GM12878 (cell line): Measurements from ENCODE around the gene STXBP3. TPM values are rescaled to one million over a fixed set of nuclear protein-coding genes. Genes with fewer than 3 reads are reported as not detected.

Source experiments
- ATAC-seq: fragments of 200-7000 bp; cut with Tn5 transposase; 3 replicates; pipeline ENCODE4 v1.9.1; 2020; ENCODE audit warnings: mild to moderate bottlenecking, moderate library complexity
- BruUV-seq: library from RNA; stranded (reverse); fragments of 400-500 nt; replicated peaks from 2 replicates; lab custom pipeline; 2021; lab: Mats Ljungman, UMichigan
- CTCF ChIA-PET: fragments of 300-600 bp; sonication (Branson Sonifier 250); formaldehyde crosslinking; extraction: SDS; loops from one replicate; lab custom pipeline; 2021; ENCODE audit warnings: inconsistent platforms; lab: Yijun Ruan, JAX
- POLR2A ChIA-PET: fragments of 350-600 bp; formaldehyde crosslinking; extraction: SDS; loops from one replicate; lab custom pipeline; 2021; ENCODE audit warnings: inconsistent platforms; lab: Charles Lee
- RAD21 ChIA-PET: fragments of 300-600 bp; sonication (Branson Sonifier 250); formaldehyde crosslinking; loops from one replicate; lab custom pipeline; 2023; ENCODE audit warnings: antibody characterized with exemption; ENCODE audit not compliant: unreplicated experiment; lab: Charles Lee
- SMC1A ChIA-PET: fragments of 300-600 bp; sonication (Branson Sonifier 250); formaldehyde crosslinking; loops from one replicate; lab custom pipeline; 2023; ENCODE audit not compliant: unreplicated experiment, uncharacterized antibody; lab: Charles Lee
- DNase-seq: peaks from one replicate; pipeline ENCODE4 v3.0.0-alpha.2; 2011; ENCODE audit warnings: low read depth, low spot score
- FAIRE-seq: peaks from 3 replicates; lab custom pipeline; 2011; peaks lifted over from hg19 to GRCh38; lab: Jason Lieb, UNC
- H2AFZ ChIP-seq: 2 replicates; pipeline ENCODE4 v1.6.0; 2011; ENCODE audit warnings: low read depth, low read length, control low read depth; ENCODE audit not compliant: control insufficient read depth
- H3K27ac ChIP-seq: 2 replicates; pipeline ENCODE4 v1.5.1; 2011; ENCODE audit warnings: control low read depth; ENCODE audit not compliant: control insufficient read depth, insufficient read depth
- H3K27me3 ChIP-seq, 2 experiments: replicated peaks in 1 of 2; 2 replicates each; pipeline versions ENCODE4 v1.6.0 to v1.6.1; 2011; ENCODE audit warnings: low read length in 1 of 2; ENCODE audit not compliant: control insufficient read depth in 2 of 2, insufficient read depth in 2 of 2
- H3K36me3 ChIP-seq, 2 experiments: 2 replicates each; pipeline ENCODE4 v1.5.1; 2011; ENCODE audit warnings: low read length in 1 of 2; ENCODE audit not compliant: control insufficient read depth in 2 of 2, insufficient read depth in 2 of 2
- H3K4me1 ChIP-seq: 2 replicates; pipeline ENCODE4 v1.6.1; 2011; ENCODE audit warnings: mild to moderate bottlenecking, low read length, moderate library complexity, mixed read lengths; ENCODE audit not compliant: control insufficient read depth, insufficient read depth
- H3K4me2 ChIP-seq: 2 replicates; pipeline ENCODE4 v1.6.0; 2011; ENCODE audit warnings: control low read depth; ENCODE audit not compliant: control insufficient read depth, insufficient read depth
- H3K4me3 ChIP-seq: fragments of 200-600 bp; sonication (generic); 2 replicates; pipeline ENCODE4 v1.5.1; 2016
- H3K79me2 ChIP-seq: 2 replicates; pipeline ENCODE4 v1.6.0; 2011; ENCODE audit warnings: low read length; ENCODE audit not compliant: control insufficient read depth, insufficient read depth
- H3K9ac ChIP-seq: 2 replicates; pipeline ENCODE4 v1.8.0; 2011; ENCODE audit warnings: low read length, control low read depth, mixed read lengths; ENCODE audit not compliant: control insufficient read depth, insufficient read depth
- H3K9me3 ChIP-seq: replicated peaks from 3 replicates; pipeline ENCODE4 v1.5.1; 2011; ENCODE audit warnings: mild to moderate bottlenecking, low read length; ENCODE audit not compliant: control insufficient read depth, insufficient read depth
- H4K20me1 ChIP-seq: 2 replicates; pipeline ENCODE4 v1.6.0; 2011; ENCODE audit not compliant: control insufficient read depth, insufficient read depth
- CBX3 ChIP-seq: fragments of 200-600 bp; sonication (generic); IDR thresholded peaks from 2 replicates; pipeline ENCODE4 v1.6.1; 2016; ENCODE audit warnings: low read depth, borderline replicate concordance
- EP300 ChIP-seq, 2 experiments: fragments of 150-350 bp in 1 of 2; IDR thresholded peaks; 2 replicates each; pipeline ENCODE4 v1.6.1; 2011 to 2012; ENCODE audit warnings: low read depth in 2 of 2, low read length in 2 of 2, borderline replicate concordance in 1 of 2, improper control_type of control experiment in 1 of 2, inconsistent platforms in 1 of 2; ENCODE audit not compliant: control insufficient read depth in 1 of 2
- NFYA ChIP-seq: IDR thresholded peaks from 2 replicates; pipeline ENCODE4 v1.6.1; 2011; ENCODE audit warnings: low read depth, mild to moderate bottlenecking, low read length, improper control_type of control experiment, borderline replicate concordance
- RAD21 ChIP-seq: IDR thresholded peaks from 2 replicates; pipeline ENCODE4 v1.6.1; 2011; ENCODE audit warnings: mild to moderate bottlenecking, low read depth, low read length, moderate library complexity; ENCODE audit not compliant: insufficient read depth
- WGBS: methylation state at CpG from one replicate; pipeline ENCODE4 v1.1.6; 2016; ENCODE audit warnings: low lambda C conversion rate; ENCODE audit not compliant: insufficient replicate concordance, insufficient coverage; ENCODE audit errors: missing lambda C conversion rate; 5-methylcytosine and 5-hydroxymethylcytosine counted together
- in situ Hi-C: fragments of 300-500 bp; cut with MboI; formaldehyde crosslinking; loops from 9 replicates; pipeline ENCODE4 v1.14.3; 2018; ENCODE audit warnings: mixed read lengths
- intact Hi-C: fragments of 100-400 bp; cut with micrococcal nuclease; formaldehyde crosslinking; loops from one replicate; pipeline ENCODE4 v1.14.2; 2022; ENCODE audit not compliant: unreplicated experiment
- polyA plus RNA-seq, 11 experiments: library from polyadenylated mRNA; depleted of rRNA in 4 of 11; unstranded in 6 of 11; stranded (reverse) in 5 of 11; fragments of >200 nt; fragmentation: Nextera tagmentation in 4 of 11; fragmentation: Illumina TruSeq in 1 of 11; extraction: Ambion mirVana in 4 of 11; extraction: Trizol in 1 of 11; gene quantifications; 1 replicate in 1 of 11; 2 replicates in 10 of 11; pipeline versions ENCODE4 v1.2.1 to v1.2.3, GENCODE V29; 2011 to 2016; ENCODE audit warnings: inconsistent platforms in 2 of 11, missing spikeins in 2 of 11, low read depth in 1 of 11
- total RNA-seq, 4 experiments: library from RNA; depleted of rRNA in 3 of 4; stranded (reverse); fragments of >200 nt in 3 of 4; fragmentation: Illumina TruSeq in 1 of 4; extraction: Trizol in 1 of 4; gene quantifications; 2 replicates each; pipeline versions ENCODE4 v1.2.1 to v1.2.3, GENCODE V29; 2013 to 2021
- TF ChIP-seq, protein P1 (sequence below): IDR thresholded peaks from 2 replicates; pipeline ENCODE4 v1.6.1; 2012; ENCODE audit warnings: low read depth, low read length, improper control_type of control experiment
- TF ChIP-seq, protein P2 (sequence below): IDR thresholded peaks from 2 replicates; pipeline ENCODE4 v1.6.1; 2012; ENCODE audit warnings: mild to moderate bottlenecking, low read depth, low read length
- TF ChIP-seq, protein P3 (sequence below): IDR thresholded peaks from 2 replicates; pipeline ENCODE4 v1.6.1; 2011; ENCODE audit warnings: borderline replicate concordance, low read depth, mild to moderate bottlenecking, moderate library complexity, mixed read lengths, low read length; ENCODE audit not compliant: insufficient read depth; ENCODE audit errors: extremely low read length
- TF ChIP-seq, protein P4 (sequence below): fragments of 450-650 bp; IDR thresholded peaks from 2 replicates; pipeline ENCODE4 v1.6.1; 2018; ENCODE audit warnings: mild to moderate bottlenecking, low read depth, moderate library complexity; ENCODE audit not compliant: partially characterized antibody

Gene STXBP3
- total and polyA plus RNA-seq, 10 of the 15 experiments (the other 5 are each of a cell fraction or from before 2014, with no cell fraction given), result 19.6 to 35.1 (median 27.3) TPM

DNA sequence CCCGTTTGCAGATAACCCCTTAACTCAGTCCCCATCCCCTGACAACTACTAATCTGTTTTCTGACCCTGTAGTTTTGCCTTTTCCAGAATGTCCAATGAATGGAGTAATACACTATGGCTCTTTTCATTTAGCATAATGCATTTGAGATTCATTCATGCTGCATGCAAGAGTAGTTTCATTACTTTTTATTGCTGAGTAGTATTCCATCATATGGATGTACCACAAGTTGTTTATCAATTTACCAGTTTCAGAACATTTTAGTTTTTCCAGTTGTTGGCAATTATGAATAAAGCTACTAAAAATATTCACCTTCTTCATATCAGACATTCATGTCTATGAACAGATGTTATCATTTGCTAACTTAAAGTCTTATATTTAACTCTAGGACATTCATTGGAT, 45.3 kb downstream of the STXBP3 start:
- no TSS peak for BruUV-seq
- FAIRE-seq, result no peak
- H4K20me1 ChIP-seq, result no peaks in the 10 kb centered on the region
- no peaks in the 10 kb centered on the region for H3K27me3 ChIP-seq
- in situ Hi-C loops (no loop called here), intact Hi-C loops (no loop called here)
- 11% methylated on average over 1 of the region's 1 CpG for WGBS
- no peaks in the 10 kb centered on the region for H3K79me2 ChIP-seq
- H3K4me1 ChIP-seq, result no peaks in the 10 kb centered on the region
- SMC1A ChIA-PET, result no interaction called here
- no peak overlapping the region for H3K4me2 ChIP-seq
- H3K9ac ChIP-seq, result no peak overlapping the region
- no peak overlapping the region for H3K4me3 ChIP-seq
- CTCF ChIA-PET, result no interaction called here
- H3K27ac ChIP-seq, result no peak overlapping the region
- no peak for DNase-seq
- RAD21 ChIA-PET, result no interaction called here
- POLR2A ChIA-PET, result no interaction called here
- H3K9me3 ChIP-seq, result peaks cover 7% of the 10 kb centered on the region; the same call in 2 of the 3 replicates
- no peak for ATAC-seq
- H2AFZ ChIP-seq, result no peak overlapping the region
- TF ChIP-seq, protein P1, sequence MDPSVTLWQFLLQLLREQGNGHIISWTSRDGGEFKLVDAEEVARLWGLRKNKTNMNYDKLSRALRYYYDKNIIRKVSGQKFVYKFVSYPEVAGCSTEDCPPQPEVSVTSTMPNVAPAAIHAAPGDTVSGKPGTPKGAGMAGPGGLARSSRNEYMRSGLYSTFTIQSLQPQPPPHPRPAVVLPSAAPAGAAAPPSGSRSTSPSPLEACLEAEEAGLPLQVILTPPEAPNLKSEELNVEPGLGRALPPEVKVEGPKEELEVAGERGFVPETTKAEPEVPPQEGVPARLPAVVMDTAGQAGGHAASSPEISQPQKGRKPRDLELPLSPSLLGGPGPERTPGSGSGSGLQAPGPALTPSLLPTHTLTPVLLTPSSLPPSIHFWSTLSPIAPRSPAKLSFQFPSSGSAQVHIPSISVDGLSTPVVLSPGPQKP, result no peak
- TF ChIP-seq NFYA (no peak), EP300 (IDR thresholded peaks at IDR 0.05; ENCODE audit: borderline replicate concordance in 1 of 2, control insufficient read depth in 1 of 2, low read depth in 2 of 2, low read length in 2 of 2) (no peak), RAD21 (no peak), CBX3 (no peak)
- TF ChIP-seq, protein P2, sequence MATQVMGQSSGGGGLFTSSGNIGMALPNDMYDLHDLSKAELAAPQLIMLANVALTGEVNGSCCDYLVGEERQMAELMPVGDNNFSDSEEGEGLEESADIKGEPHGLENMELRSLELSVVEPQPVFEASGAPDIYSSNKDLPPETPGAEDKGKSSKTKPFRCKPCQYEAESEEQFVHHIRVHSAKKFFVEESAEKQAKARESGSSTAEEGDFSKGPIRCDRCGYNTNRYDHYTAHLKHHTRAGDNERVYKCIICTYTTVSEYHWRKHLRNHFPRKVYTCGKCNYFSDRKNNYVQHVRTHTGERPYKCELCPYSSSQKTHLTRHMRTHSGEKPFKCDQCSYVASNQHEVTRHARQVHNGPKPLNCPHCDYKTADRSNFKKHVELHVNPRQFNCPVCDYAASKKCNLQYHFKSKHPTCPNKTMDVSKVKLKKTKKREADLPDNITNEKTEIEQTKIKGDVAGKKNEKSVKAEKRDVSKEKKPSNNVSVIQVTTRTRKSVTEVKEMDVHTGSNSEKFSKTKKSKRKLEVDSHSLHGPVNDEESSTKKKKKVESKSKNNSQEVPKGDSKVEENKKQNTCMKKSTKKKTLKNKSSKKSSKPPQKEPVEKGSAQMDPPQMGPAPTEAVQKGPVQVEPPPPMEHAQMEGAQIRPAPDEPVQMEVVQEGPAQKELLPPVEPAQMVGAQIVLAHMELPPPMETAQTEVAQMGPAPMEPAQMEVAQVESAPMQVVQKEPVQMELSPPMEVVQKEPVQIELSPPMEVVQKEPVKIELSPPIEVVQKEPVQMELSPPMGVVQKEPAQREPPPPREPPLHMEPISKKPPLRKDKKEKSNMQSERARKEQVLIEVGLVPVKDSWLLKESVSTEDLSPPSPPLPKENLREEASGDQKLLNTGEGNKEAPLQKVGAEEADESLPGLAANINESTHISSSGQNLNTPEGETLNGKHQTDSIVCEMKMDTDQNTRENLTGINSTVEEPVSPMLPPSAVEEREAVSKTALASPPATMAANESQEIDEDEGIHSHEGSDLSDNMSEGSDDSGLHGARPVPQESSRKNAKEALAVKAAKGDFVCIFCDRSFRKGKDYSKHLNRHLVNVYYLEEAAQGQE, result no peak
- TF ChIP-seq, protein P3, sequence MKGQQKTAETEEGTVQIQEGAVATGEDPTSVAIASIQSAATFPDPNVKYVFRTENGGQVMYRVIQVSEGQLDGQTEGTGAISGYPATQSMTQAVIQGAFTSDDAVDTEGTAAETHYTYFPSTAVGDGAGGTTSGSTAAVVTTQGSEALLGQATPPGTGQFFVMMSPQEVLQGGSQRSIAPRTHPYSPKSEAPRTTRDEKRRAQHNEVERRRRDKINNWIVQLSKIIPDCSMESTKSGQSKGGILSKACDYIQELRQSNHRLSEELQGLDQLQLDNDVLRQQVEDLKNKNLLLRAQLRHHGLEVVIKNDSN, result no peak
- TF ChIP-seq, protein P4, sequence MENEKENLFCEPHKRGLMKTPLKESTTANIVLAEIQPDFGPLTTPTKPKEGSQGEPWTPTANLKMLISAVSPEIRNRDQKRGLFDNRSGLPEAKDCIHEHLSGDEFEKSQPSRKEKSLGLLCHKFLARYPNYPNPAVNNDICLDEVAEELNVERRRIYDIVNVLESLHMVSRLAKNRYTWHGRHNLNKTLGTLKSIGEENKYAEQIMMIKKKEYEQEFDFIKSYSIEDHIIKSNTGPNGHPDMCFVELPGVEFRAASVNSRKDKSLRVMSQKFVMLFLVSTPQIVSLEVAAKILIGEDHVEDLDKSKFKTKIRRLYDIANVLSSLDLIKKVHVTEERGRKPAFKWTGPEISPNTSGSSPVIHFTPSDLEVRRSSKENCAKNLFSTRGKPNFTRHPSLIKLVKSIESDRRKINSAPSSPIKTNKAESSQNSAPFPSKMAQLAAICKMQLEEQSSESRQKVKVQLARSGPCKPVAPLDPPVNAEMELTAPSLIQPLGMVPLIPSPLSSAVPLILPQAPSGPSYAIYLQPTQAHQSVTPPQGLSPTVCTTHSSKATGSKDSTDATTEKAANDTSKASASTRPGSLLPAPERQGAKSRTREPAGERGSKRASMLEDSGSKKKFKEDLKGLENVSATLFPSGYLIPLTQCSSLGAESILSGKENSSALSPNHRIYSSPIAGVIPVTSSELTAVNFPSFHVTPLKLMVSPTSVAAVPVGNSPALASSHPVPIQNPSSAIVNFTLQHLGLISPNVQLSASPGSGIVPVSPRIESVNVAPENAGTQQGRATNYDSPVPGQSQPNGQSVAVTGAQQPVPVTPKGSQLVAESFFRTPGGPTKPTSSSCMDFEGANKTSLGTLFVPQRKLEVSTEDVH, result no peak
- H3K36me3 ChIP-seq, result peaks cover 0 to 3% of the 10 kb centered on the region in 2 experiments; a peak in 1 of 4 replicates
